ENCODE results near the gene SUN1.

DNA sequence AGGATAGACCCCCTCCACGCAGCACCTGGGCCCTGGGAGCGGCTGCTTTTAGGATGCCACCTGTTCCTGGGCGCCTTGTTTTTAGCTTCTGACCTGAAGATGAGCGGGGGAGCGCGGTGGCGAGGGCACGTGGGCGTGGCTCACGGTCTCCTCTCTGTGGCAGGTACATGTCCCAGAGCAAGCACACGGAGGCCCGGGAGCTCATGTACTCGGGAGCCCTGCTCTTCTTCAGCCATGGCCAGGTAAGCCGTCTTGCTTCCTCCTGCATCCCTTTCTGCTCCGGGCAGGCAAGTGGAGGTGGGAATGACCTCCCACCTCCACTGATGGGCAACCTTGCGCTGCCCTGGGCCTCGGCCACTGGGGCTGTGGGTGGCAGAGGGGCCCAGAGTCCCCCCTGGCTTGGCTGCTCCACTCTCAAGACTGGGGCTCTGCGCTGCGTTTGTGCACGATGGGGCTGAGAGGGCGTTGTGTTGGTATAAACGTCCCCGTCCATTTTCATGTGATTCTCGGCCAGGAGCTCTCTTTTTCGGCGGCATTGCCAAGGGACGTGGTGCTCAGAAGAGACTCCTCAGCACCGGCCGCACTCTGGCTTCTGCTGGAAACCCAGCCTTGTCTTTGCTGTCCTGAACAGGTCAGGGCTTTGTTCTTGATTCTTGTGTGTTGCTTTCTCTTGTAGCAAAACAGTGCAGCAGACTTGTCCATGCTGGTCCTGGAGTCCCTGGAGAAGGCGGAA, 53.8 kb downstream of the SUN1 start:
- TF ChIP-seq POLR2AphosphoS5 (IDR thresholded peaks at IDR 0.05; ENCODE audit: low read depth, low read length) (no peak), TAF1 (IDR thresholded peaks at IDR 0.05; ENCODE audit: low read depth, low read length) (no peak), POLR2A (IDR thresholded peaks at IDR 0.05; ENCODE audit: low read depth, low read length) (no peak)
